Measurements from ENCODE around the gene ZNF235. TPM values are rescaled to one million over a fixed set of nuclear protein-coding genes. Genes with fewer than 3 reads are reported as not detected.

ZNF235 gene
- total RNA-seq, 2 donors from 2014 or later = 3.0 to 4.5 TPM

DNA sequence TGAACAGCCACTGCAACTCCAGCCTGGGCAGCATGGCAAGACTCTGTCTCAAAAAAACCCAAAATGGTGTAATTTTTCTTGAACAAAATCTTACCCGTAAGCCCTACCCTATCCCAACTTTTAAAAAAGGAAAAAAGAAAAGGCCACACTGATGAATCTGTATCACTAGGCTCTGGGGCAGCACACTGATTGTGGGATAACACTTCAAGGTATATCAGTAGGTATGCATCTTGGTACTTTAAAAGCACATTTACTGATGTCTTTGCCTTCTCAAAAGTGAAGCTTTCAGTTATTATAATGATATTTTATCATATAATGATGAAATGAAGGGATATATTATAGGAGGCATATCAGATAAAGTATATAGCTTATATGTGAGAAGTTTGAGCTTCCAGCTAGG is 27.3 kb upstream of the ZNF235 start:
- no peaks in the 10 kb centered on the region for H3K27me3 ChIP-seq

GRCh38 chr19:44315883-44316282 is 11.1 kb upstream of the ZNF235 start:
- H3K9me3 ChIP-seq = peaks cover 0 to 26% of the 10 kb centered on the region in 2 donors
- H3K27ac ChIP-seq = no peak overlapping the region
- TF ChIP-seq CTCF (IDR thresholded peaks at IDR 0.05) = no peak
- DNase-seq (ENCODE audit: low spot score) = no peak
- no peak overlapping the region for H3K4me3 ChIP-seq
- H3K36me3 ChIP-seq = no peaks in the 10 kb centered on the region
- H3K27me3 ChIP-seq = no peaks in the 10 kb centered on the region
- H3K4me1 ChIP-seq = no peaks in the 10 kb centered on the region

More for the DNA sequence above, 27.3 kb upstream of the ZNF235 start:
- Histone ChIP-seq H3K27ac (no peak overlapping the region), H3K4me1 (no peaks in the 10 kb centered on the region), H3K4me3 (no peak overlapping the region), H3K9me3 (peaks cover 0 to 28% of the 10 kb centered on the region in 2 donors), H3K36me3 (peaks cover 91% of the 10 kb centered on the region)
- no peak for TF ChIP-seq CTCF (IDR thresholded peaks at IDR 0.05)
- no peak for DNase-seq (ENCODE audit: low spot score)

GRCh38 chr19:44313231-44313630 is 8.4 kb upstream of the ZNF235 start:
- no peak overlapping the region for H3K27ac ChIP-seq
- no peak overlapping the region for H3K4me3 ChIP-seq
- no peaks in the 10 kb centered on the region for H3K4me1 ChIP-seq
- no peaks in the 10 kb centered on the region for H3K27me3 ChIP-seq
- no peak for DNase-seq (ENCODE audit: low spot score)
- no peaks in the 10 kb centered on the region for H3K36me3 ChIP-seq
- no peak for TF ChIP-seq CTCF (IDR thresholded peaks at IDR 0.05)
- peaks cover 0 to 8% of the 10 kb centered on the region in 2 donors for H3K9me3 ChIP-seq

GRCh38 chr19:44308011-44308410 is 3.2 kb upstream of the ZNF235 start:
- H3K27ac ChIP-seq = no peak overlapping the region
- H3K27me3 ChIP-seq = no peaks in the 10 kb centered on the region
- H3K36me3 ChIP-seq = no peaks in the 10 kb centered on the region
- no peak for TF ChIP-seq CTCF (IDR thresholded peaks at IDR 0.05)
- no peak overlapping the region for H3K4me3 ChIP-seq
- H3K9me3 ChIP-seq = no peaks in the 10 kb centered on the region
- DNase-seq (ENCODE audit: low spot score) = no peak
- peaks cover 0 to 11% of the 10 kb centered on the region in 2 donors for H3K4me1 ChIP-seq

DNA sequence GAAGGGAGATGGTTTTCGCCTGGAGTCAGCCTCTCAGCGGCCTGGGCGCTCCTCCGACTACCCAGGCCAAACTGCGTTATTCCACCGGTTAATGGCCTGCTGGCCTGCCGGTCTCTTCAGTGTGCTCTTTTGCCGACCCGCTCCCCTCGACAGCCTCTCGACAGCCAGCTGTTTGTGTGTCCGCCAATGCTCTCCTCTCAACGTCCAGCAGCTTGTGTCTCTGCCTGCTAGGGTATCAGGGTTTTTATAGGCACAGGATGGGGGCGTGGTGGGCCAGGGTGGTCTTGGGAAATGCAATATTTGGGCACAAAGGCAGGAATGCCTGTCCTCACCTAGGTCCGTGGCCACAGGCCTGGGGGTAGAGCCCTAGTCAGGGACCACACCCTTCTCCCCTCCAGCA is 1.5 kb upstream of the ZNF235 start:
- Histone ChIP-seq H3K4me3 (no peak overlapping the region), H3K27me3 (no peaks in the 10 kb centered on the region), H3K27ac (no peak overlapping the region), H3K9me3 (no peaks in the 10 kb centered on the region), H3K36me3 (peaks cover 7% of the 10 kb centered on the region), H3K4me1 (peaks cover 0 to 11% of the 10 kb centered on the region in 2 donors)
- DNase-seq (ENCODE audit: low spot score) = no peak
- no peak for TF ChIP-seq CTCF (IDR thresholded peaks at IDR 0.05)

DNA sequence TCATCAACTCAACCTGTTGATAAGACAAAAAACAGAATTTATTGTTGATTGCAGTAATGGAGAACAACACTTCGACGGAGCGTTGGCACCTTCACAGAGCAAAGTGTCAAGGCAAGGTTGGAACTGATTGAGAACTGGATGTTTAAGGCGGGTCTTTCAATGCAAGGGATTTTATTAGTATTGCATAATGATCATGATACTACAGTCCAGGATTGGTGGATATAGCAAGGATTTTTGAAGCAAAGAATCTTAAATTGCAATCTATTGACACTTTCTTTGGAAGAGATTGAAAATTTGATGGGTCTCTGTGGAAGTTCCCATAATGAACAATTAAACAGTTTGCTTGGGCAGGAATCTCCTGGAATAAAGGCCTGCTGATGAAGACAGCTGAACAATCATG is 632 bp upstream of the ZNF235 start:
- H3K36me3 ChIP-seq = peaks cover 7% of the 10 kb centered on the region
- DNase-seq (ENCODE audit: low spot score) = no peak
- peak overlapping the region in 1 of 2 donors; percentile 25 for H3K27ac ChIP-seq
- H3K4me1 ChIP-seq = peaks cover 0 to 11% of the 10 kb centered on the region in 2 donors
- no peaks in the 10 kb centered on the region for H3K9me3 ChIP-seq
- TF ChIP-seq CTCF (IDR thresholded peaks at IDR 0.05) = no peak
- H3K27me3 ChIP-seq = no peaks in the 10 kb centered on the region
- peak overlapping the region; percentile 11 to 77 for H3K4me3 ChIP-seq
